Activated CD4-positive, alpha-beta memory T cell treated with anti-CD3 and anti-CD28 coated beads, Interleukin-2, amount 10 ng/mL, durations not matched to agents 7 days and 5 days (primary cell): Measurements from ENCODE around the gene RXRA. TPM values are rescaled to one million over a fixed set of nuclear protein-coding genes. Genes with fewer than 3 reads are reported as not detected.

Source experiments
- CTCF ChIA-PET: fragments of 350-600 bp; sonication (Branson Sonifier 250); formaldehyde crosslinking; loops from one replicate; lab custom pipeline; 2021; ENCODE audit warnings: antibody characterized with exemption, inconsistent platforms; lab: Charles Lee
- POLR2A ChIA-PET: fragments of 350-600 bp; sonication (Branson Sonifier 250); formaldehyde crosslinking; loops from one replicate; lab custom pipeline; 2021; ENCODE audit warnings: antibody characterized with exemption; lab: Charles Lee
- DNase-seq: peaks from one replicate; pipeline ENCODE4 v3.0.0-alpha.2; 2020
- H3K27ac Mint-ChIP-seq: one replicate; pipeline ENCODE4 v1.8.0; 2021; ENCODE audit warnings: mild to moderate bottlenecking, mixed read lengths
- H3K27me3 Mint-ChIP-seq: one replicate; pipeline ENCODE4 v1.8.0; 2021; ENCODE audit warnings: mixed read lengths
- H3K36me3 Mint-ChIP-seq: one replicate; pipeline ENCODE4 v1.8.0; 2021; ENCODE audit warnings: low read depth, mixed read lengths
- H3K4me1 Mint-ChIP-seq: one replicate; pipeline ENCODE4 v1.8.0; 2021; ENCODE audit warnings: mixed read lengths
- H3K4me3 Mint-ChIP-seq: one replicate; pipeline ENCODE4 v1.8.0; 2021; ENCODE audit warnings: mild to moderate bottlenecking, mixed read lengths
- H3K9me3 Mint-ChIP-seq: one replicate; pipeline ENCODE4 v1.8.0; 2021; ENCODE audit warnings: mixed read lengths
- total RNA-seq, 2 experiments: library from RNA; stranded (reverse); gene quantifications; one replicate each; pipeline ENCODE4 v1.2.3, GENCODE V29; 2021

The RXRA gene
- total RNA-seq, 2 experiments from 2014 or later = 7.0 to 7.8 TPM

GRCh38 chr9:134410071-134410834, 84.0 kb downstream of the RXRA start:
- ChIA-PET POLR2A (interaction anchor here (1.7 kb wide), 1 partner anchor 19 kb away, joined by 5 read pairs; no protein-coding TSS in a partner anchor), CTCF (no interaction called here)
- Mint-ChIP-seq H3K4me3 (no peak overlapping the region), H3K27me3 (peaks cover 3% of the 10 kb centered on the region), H3K36me3 (no peaks in the 10 kb centered on the region), H3K9me3 (no peaks in the 10 kb centered on the region), H3K27ac (no peak overlapping the region), H3K4me1 (peaks cover 37% of the 10 kb centered on the region)
- no peak for DNase-seq

- Mint-ChIP-seq H3K4me1 (peaks cover 32% of the 10 kb centered on the region), H3K27ac (no peak overlapping the region), H3K4me3 (no peak overlapping the region), H3K27me3 (peaks cover 1% of the 10 kb centered on the region), H3K9me3 (no peaks in the 10 kb centered on the region), H3K36me3 (no peaks in the 10 kb centered on the region)
- no peak for DNase-seq
- POLR2A ChIA-PET = interaction anchor here (1.7 kb wide), 1 partner anchor 19 kb away, joined by 5 read pairs; no protein-coding TSS in a partner anchor
- CTCF ChIA-PET = no interaction called here
Observed at GRCh38 chr9:134410835-134411217, 84.6 kb downstream of the RXRA start.

GRCh38 chr9:134411440-134412297, 85.4 kb downstream of the RXRA start:
- ChIA-PET CTCF (no interaction called here), POLR2A (interaction anchor here (1.1 to 1.7 kb wide), 2 partner anchors 20 kb away, joined by 3 to 5 read pairs; no protein-coding TSS in a partner anchor)
- Mint-ChIP-seq H3K36me3 (no peaks in the 10 kb centered on the region), H3K4me3 (no peak overlapping the region), H3K4me1 (peaks cover 24% of the 10 kb centered on the region), H3K27me3 (peaks cover 1% of the 10 kb centered on the region), H3K27ac (no peak overlapping the region), H3K9me3 (no peaks in the 10 kb centered on the region)
- DNase-seq = no peak

- H3K9me3 Mint-ChIP-seq = no peaks in the 10 kb centered on the region
- H3K4me3 Mint-ChIP-seq = no peak overlapping the region
- H3K27ac Mint-ChIP-seq = no peak overlapping the region
- H3K4me1 Mint-ChIP-seq = peaks cover 17% of the 10 kb centered on the region
- POLR2A ChIA-PET = interaction anchor here (1.1 kb wide), 1 partner anchor 20 kb away, joined by 3 read pairs; no protein-coding TSS in a partner anchor
- peaks cover 1% of the 10 kb centered on the region for H3K27me3 Mint-ChIP-seq
- H3K36me3 Mint-ChIP-seq = no peaks in the 10 kb centered on the region
- no peak for DNase-seq
- CTCF ChIA-PET = no interaction called here
Observed at GRCh38 chr9:134412298-134412711, 86.0 kb downstream of the RXRA start.

GRCh38 chr9:134413112-134413715, 87.0 kb downstream of the RXRA start:
- H3K36me3 Mint-ChIP-seq = no peaks in the 10 kb centered on the region
- H3K27me3 Mint-ChIP-seq = peaks cover 1% of the 10 kb centered on the region
- no peak for DNase-seq
- POLR2A ChIA-PET = interaction anchor here (1.2 kb wide), 1 partner anchor 9 kb away, joined by 3 read pairs; no protein-coding TSS in a partner anchor
- CTCF ChIA-PET = no interaction called here
- no peak overlapping the region for H3K4me3 Mint-ChIP-seq
- no peaks in the 10 kb centered on the region for H3K9me3 Mint-ChIP-seq
- peaks cover 9% of the 10 kb centered on the region for H3K4me1 Mint-ChIP-seq
- H3K27ac Mint-ChIP-seq = no peak overlapping the region

- Mint-ChIP-seq H3K9me3 (no peaks in the 10 kb centered on the region), H3K36me3 (no peaks in the 10 kb centered on the region), H3K4me1 (peaks cover 9% of the 10 kb centered on the region), H3K27me3 (peaks cover 1% of the 10 kb centered on the region), H3K4me3 (no peak overlapping the region), H3K27ac (no peak overlapping the region)
- CTCF ChIA-PET = interaction anchor here (1.4 kb wide), 1 partner anchor 35 kb away, joined by 5 read pairs; no protein-coding TSS in a partner anchor
- POLR2A ChIA-PET = interaction anchor here (1.0 to 1.2 kb wide), 2 partner anchors 10 to 17 kb away, joined by 3 to 4 read pairs; no protein-coding TSS in a partner anchor
- DNase-seq = no peak
Observed at GRCh38 chr9:134413890-134414623, 87.8 kb downstream of the RXRA start.

GRCh38 chr9:134414900-134415425, 88.7 kb downstream of the RXRA start:
- ChIA-PET CTCF (interaction anchor here (1.4 kb wide), 1 partner anchor 34 kb away, joined by 5 read pairs; no protein-coding TSS in a partner anchor), POLR2A (interaction anchor here (1.0 kb wide), 1 partner anchor 18 kb away, joined by 4 read pairs; no protein-coding TSS in a partner anchor)
- H3K27ac Mint-ChIP-seq = no peak overlapping the region
- no peaks in the 10 kb centered on the region for H3K27me3 Mint-ChIP-seq
- no peak for DNase-seq
- no peak overlapping the region for H3K4me3 Mint-ChIP-seq
- H3K4me1 Mint-ChIP-seq = peaks cover 6% of the 10 kb centered on the region
- no peaks in the 10 kb centered on the region for H3K36me3 Mint-ChIP-seq
- no peaks in the 10 kb centered on the region for H3K9me3 Mint-ChIP-seq

GRCh38 chr9:134416385-134417015, 90.2 kb downstream of the RXRA start:
- ChIA-PET CTCF (no interaction called here), POLR2A (interaction anchor here (1.3 kb wide), 1 partner anchor 25 kb away, joined by 5 read pairs; no protein-coding TSS in a partner anchor)
- DNase-seq = no peak
- H3K4me1 Mint-ChIP-seq = peaks cover 6% of the 10 kb centered on the region
- no peaks in the 10 kb centered on the region for H3K36me3 Mint-ChIP-seq
- no peak overlapping the region for H3K27ac Mint-ChIP-seq
- no peaks in the 10 kb centered on the region for H3K27me3 Mint-ChIP-seq
- H3K4me3 Mint-ChIP-seq = no peak overlapping the region
- H3K9me3 Mint-ChIP-seq = no peaks in the 10 kb centered on the region

GRCh38 chr9:134418354-134418753, 92.1 kb downstream of the RXRA start:
- no peak overlapping the region for H3K4me3 Mint-ChIP-seq
- H3K4me1 Mint-ChIP-seq = no peaks in the 10 kb centered on the region
- no peak overlapping the region for H3K27ac Mint-ChIP-seq
- ChIA-PET POLR2A (no interaction called here), CTCF (no interaction called here)
- H3K9me3 Mint-ChIP-seq = no peaks in the 10 kb centered on the region
- DNase-seq = no peak
- H3K36me3 Mint-ChIP-seq = no peaks in the 10 kb centered on the region
- H3K27me3 Mint-ChIP-seq = no peaks in the 10 kb centered on the region

GRCh38 chr9:134419000-134419683, 92.9 kb downstream of the RXRA start:
- Mint-ChIP-seq H3K27me3 (no peaks in the 10 kb centered on the region), H3K9me3 (no peaks in the 10 kb centered on the region), H3K36me3 (no peaks in the 10 kb centered on the region), H3K4me1 (no peaks in the 10 kb centered on the region), H3K4me3 (no peak overlapping the region), H3K27ac (no peak overlapping the region)
- no peak for DNase-seq
- ChIA-PET POLR2A (no interaction called here), CTCF (no interaction called here)

- no peak for DNase-seq
- Mint-ChIP-seq H3K27me3 (no peaks in the 10 kb centered on the region), H3K4me3 (no peak overlapping the region), H3K27ac (no peak overlapping the region), H3K36me3 (no peaks in the 10 kb centered on the region), H3K4me1 (no peaks in the 10 kb centered on the region), H3K9me3 (no peaks in the 10 kb centered on the region)
- POLR2A ChIA-PET = no interaction called here
- CTCF ChIA-PET = no interaction called here
Observed at GRCh38 chr9:134419684-134420076, 93.4 kb downstream of the RXRA start.
